ENCODE measurements around the gene MRI1. TPM values are rescaled to one million over a fixed set of nuclear protein-coding genes. Genes with fewer than 3 reads are reported as not detected.

Gene MRI1
- polyA plus RNA-seq, 3 donors = 3.8 to 48.9 (median 4.4) TPM

DNA sequence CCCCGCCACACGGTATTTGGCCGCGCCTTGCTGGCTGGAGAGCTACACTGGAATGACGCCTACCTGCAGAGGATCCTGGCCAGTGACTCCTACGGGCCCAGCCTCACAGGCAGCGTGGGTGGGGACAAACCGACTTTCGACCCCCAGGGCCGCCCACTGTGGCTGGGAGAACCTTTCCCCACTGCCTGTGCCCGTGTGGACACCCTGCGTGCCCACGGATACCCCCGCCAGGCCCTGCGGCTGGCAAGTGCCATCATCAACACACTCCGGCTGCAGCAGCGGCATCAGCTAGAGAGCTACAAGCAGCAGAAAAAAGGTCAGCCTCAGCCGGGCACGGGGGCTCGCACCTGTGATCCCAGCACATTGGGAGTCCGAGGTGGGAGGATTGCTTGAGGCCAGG lies 50.2 kb downstream of the MRI1 start:
- no peak for TF ChIP-seq CTCF (IDR thresholded peaks at IDR 0.05)
- Mint-ChIP-seq H3K27ac (no peak overlapping the region), H3K4me1 (peaks cover 31% of the 10 kb centered on the region), H3K4me3 (no peak overlapping the region), H3K9me3 (peaks cover 0 to 3% (median 0%) of the 10 kb centered on the region in 7 donors), H3K36me3 (peaks cover 10 to 41% of the 10 kb centered on the region in 2 donors), H3K27me3 (ENCODE audit: low read depth in 3 of 3) (no peaks in the 10 kb centered on the region)
- no peaks in the 10 kb centered on the region for H4K20me1 ChIP-seq (ENCODE audit: insufficient read depth, low read length)
- intact Hi-C loops (cut with micrococcal nuclease) = no loop called here
- DNase-seq = no peak
- H3K36me3 ChIP-seq (replicated peaks in 1 of 2; ENCODE audit: control insufficient read depth in 1 of 2, insufficient read depth in 2 of 2, low read length in 2 of 2) = peaks cover 0 to 7% of the 10 kb centered on the region in 2 donors
- H3K27ac ChIP-seq (ENCODE audit: low read depth in 1 of 2, low read length in 2 of 2) = no peak overlapping the region
- no peaks in the 10 kb centered on the region for H3K27me3 ChIP-seq (ENCODE audit: control insufficient read depth in 2 of 2, insufficient read depth in 2 of 2, low read length in 2 of 2)
- WGBS (ENCODE audit: insufficient coverage) = 88% methylated on average over 16 of the region's 21 CpGs
- H3K4me2 ChIP-seq (replicated peaks; ENCODE audit: extremely low read depth, low read length, poor library complexity, severe bottlenecking) = no peak overlapping the region
- no peak overlapping the region for H2AFZ ChIP-seq (ENCODE audit: insufficient read depth, low read depth, low read length, poor library complexity, severe bottlenecking)
- peaks cover 9 to 29% of the 10 kb centered on the region in 2 donors for H3K4me1 ChIP-seq (ENCODE audit: control insufficient read depth in 1 of 2, insufficient read depth in 2 of 2, low read length in 2 of 2)
- H3K4me3 ChIP-seq (replicated peaks in 1 of 3; ENCODE audit: low read depth in 2 of 3, low read length in 3 of 3) = no peak overlapping the region
- no peak overlapping the region for H3K9ac ChIP-seq (ENCODE audit: insufficient read depth, low read length, poor library complexity, severe bottlenecking)
- H3K9me3 ChIP-seq (replicated peaks in 1 of 2; ENCODE audit: control insufficient read depth in 1 of 2, insufficient read depth in 1 of 2, low read length in 2 of 2) = no peaks in the 10 kb centered on the region
- no peaks in the 10 kb centered on the region for H3K79me2 ChIP-seq (ENCODE audit: insufficient read depth, low read length)

DNA sequence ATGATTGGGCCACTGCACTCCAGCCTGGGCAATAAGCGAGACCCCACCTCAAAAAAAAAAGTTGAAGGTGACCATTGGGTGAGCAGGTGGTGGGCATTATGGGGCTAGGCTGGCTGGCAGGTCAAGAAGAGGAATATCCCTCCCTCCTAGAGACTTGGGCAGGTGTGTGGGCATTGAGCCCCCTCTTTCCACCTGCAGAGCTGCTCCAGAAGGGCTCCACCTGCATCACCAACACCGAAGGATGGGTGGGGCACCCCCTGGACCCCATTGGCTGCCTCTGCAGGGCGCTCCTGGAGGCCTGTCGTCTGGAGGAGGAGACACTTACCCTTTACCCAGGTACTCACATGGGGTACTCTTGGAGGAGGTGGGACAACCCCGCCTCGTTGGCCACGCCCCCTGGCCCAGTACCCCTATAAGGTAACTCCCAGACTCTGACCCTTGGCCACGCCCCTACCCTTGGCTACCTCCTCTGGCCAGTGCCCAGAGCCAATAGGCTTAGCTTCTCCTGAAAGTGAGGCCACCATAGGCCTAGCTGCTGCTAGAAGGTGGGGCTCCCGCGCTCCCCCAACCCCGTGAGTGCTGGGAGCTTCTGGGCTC lies 52.8 kb downstream of the MRI1 start:
- intact Hi-C loops (cut with micrococcal nuclease) = no loop called here
- H3K36me3 ChIP-seq (replicated peaks in 1 of 2; ENCODE audit: control insufficient read depth in 1 of 2, insufficient read depth in 2 of 2, low read length in 2 of 2) = peaks cover 0 to 12% of the 10 kb centered on the region in 2 donors
- peak overlapping the region in 1 of 3 experiments; percentile 64 for H3K4me3 ChIP-seq (replicated peaks in 1 of 3; ENCODE audit: low read depth in 2 of 3, low read length in 3 of 3)
- H4K20me1 ChIP-seq (ENCODE audit: insufficient read depth, low read length) = no peaks in the 10 kb centered on the region
- Mint-ChIP-seq H3K36me3 (peaks cover 13 to 48% of the 10 kb centered on the region in 2 donors), H3K4me3 (peak overlapping the region in 1 of 2 donors; percentile 66), H3K27me3 (ENCODE audit: low read depth in 3 of 3) (peaks cover 0 to 1% (median 0%) of the 10 kb centered on the region in 3 donors), H3K9me3 (peaks cover 0 to 3% (median 0%) of the 10 kb centered on the region in 7 donors), H3K27ac (no peak overlapping the region), H3K4me1 (peaks cover 31% of the 10 kb centered on the region)
- no peak overlapping the region for H3K9ac ChIP-seq (ENCODE audit: insufficient read depth, low read length, poor library complexity, severe bottlenecking)
- peak overlapping the region; percentile 72 for H3K4me2 ChIP-seq (replicated peaks; ENCODE audit: extremely low read depth, low read length, poor library complexity, severe bottlenecking)
- 95% methylated on average over 6 of the region's 11 CpGs for WGBS (ENCODE audit: insufficient coverage)
- peaks cover 9 to 29% of the 10 kb centered on the region in 2 donors for H3K4me1 ChIP-seq (ENCODE audit: control insufficient read depth in 1 of 2, insufficient read depth in 2 of 2, low read length in 2 of 2)
- peak overlapping the region; percentile 67 for H2AFZ ChIP-seq (ENCODE audit: insufficient read depth, low read depth, low read length, poor library complexity, severe bottlenecking)
- DNase-seq = peak in 1 of 3 donors; percentile 23
- no peak overlapping the region for H3K27ac ChIP-seq (ENCODE audit: low read depth in 1 of 2, low read length in 2 of 2)
- H3K9me3 ChIP-seq (replicated peaks in 1 of 2; ENCODE audit: control insufficient read depth in 1 of 2, insufficient read depth in 1 of 2, low read length in 2 of 2) = no peaks in the 10 kb centered on the region
- H3K79me2 ChIP-seq (ENCODE audit: insufficient read depth, low read length) = no peaks in the 10 kb centered on the region
- TF ChIP-seq CTCF (IDR thresholded peaks at IDR 0.05) = no peak
- no peaks in the 10 kb centered on the region for H3K27me3 ChIP-seq (ENCODE audit: control insufficient read depth in 2 of 2, insufficient read depth in 2 of 2, low read length in 2 of 2)
